Activated naive CD4-positive, alpha-beta T cell treated with anti-CD3 and anti-CD28 coated beads, Interleukin-2, amount 50 U/mL, for 72 hours (primary cell): Measurements from ENCODE around the gene BGN. TPM values are rescaled to one million over a fixed set of nuclear protein-coding genes. Genes with fewer than 3 reads are reported as not detected.

ENCODE experiments used
- ATAC-seq, 2 donors: fragments of 150-1000 bp; cut with Tn5 transposase; 2 replicates each; pipeline ENCODE4 v1.10.0; 2021; ENCODE audit warnings: mild to moderate bottlenecking in 2 of 2, moderate library complexity in 2 of 2
- DNase-seq, 2 donors: peaks; one replicate each; pipeline ENCODE4 v3.0.0; 2021 to 2022; ENCODE audit warnings: low spot score in 2 of 2
- H3K27ac Mint-ChIP-seq, 2 donors: one replicate each; pipeline ENCODE4 v1.8.0; 2022; ENCODE audit warnings: mild to moderate bottlenecking in 2 of 2, mixed read lengths in 2 of 2
- H3K36me3 Mint-ChIP-seq, 2 donors: one replicate each; pipeline ENCODE4 v1.8.0; 2022; ENCODE audit warnings: mixed read lengths in 2 of 2
- H3K9me3 Mint-ChIP-seq, 2 donors: one replicate each; pipeline ENCODE4 v1.8.0; 2022; ENCODE audit warnings: mixed read lengths in 2 of 2
- total RNA-seq, 2 donors: library from RNA; stranded (reverse); gene quantifications; one replicate each; pipeline ENCODE4 v1.2.3, GENCODE V29; 2022

The BGN gene
- total RNA-seq, 2 donors from 2014 or later = not detected

- Mint-ChIP-seq H3K36me3 (no peaks in the 10 kb centered on the region), H3K27ac (no peak overlapping the region)
- ATAC-seq = no peak
Observed at GRCh38 chrX:153557618-153558355, 63.0 kb downstream of the BGN start.

More at GRCh38 chrX:153557618-153558355, 63.0 kb downstream of the BGN start:
- no peaks in the 10 kb centered on the region for H3K9me3 Mint-ChIP-seq
- DNase-seq = no peak

Other genes with a start within 250 kb of the BGN start
- not detected for gene PNMA6F, start 173.2 kb upstream of the BGN start, total RNA-seq
- gene ZNF275, start 160.8 kb upstream of the BGN start, total RNA-seq = 10 to 100 TPM in 1 of 2 donors, 1 to 10 TPM in 1; 8.8 to 24.1 TPM
- gene PNMA6E, start 93.6 kb upstream of the BGN start, total RNA-seq = not detected
- 1 to 10 TPM in 1 of 2 donors, under 1 TPM in 1; 0.89 to 2.0 TPM for gene ZFP92, start 83.5 kb upstream of the BGN start, total RNA-seq
- gene TREX2, start 48.9 kb upstream of the BGN start, total RNA-seq = 1 to 10 TPM; 1.0 to 1.6 TPM
- gene HAUS7, start 24.4 kb upstream of the BGN start, total RNA-seq = 10 to 100 TPM; 35.4 to 65.5 TPM
- not detected for gene ATP2B3, start 22.7 kb downstream of the BGN start, total RNA-seq
- gene CCNQ, start 104.2 kb downstream of the BGN start, total RNA-seq = 10 to 100 TPM; 13.0 to 14.0 TPM
- gene DUSP9, start 152.2 kb downstream of the BGN start, total RNA-seq = under 1 TPM in 1 of 2 donors, not detected in 1; 0.91 TPM
- gene PNCK, start 178.8 kb downstream of the BGN start, total RNA-seq = 1 to 10 TPM; 1.0 to 2.9 TPM
- gene SLC6A8, start 192.9 kb downstream of the BGN start, total RNA-seq = 1 to 10 TPM in 1 of 2 donors, under 1 TPM in 1; 0.16 to 2.2 TPM
- 10 to 100 TPM; 67.4 to 92.7 TPM for gene BCAP31, start 229.4 kb downstream of the BGN start, total RNA-seq
- 1 to 10 TPM; 5.6 to 6.7 TPM for gene ABCD1, start 229.9 kb downstream of the BGN start, total RNA-seq